Stomach (tissue), 4 donors: ENCODE data around the gene VEGFA.

Source experiments
- CTCF ChIP-seq, 7 experiments: fragments of 450-650 bp in 4 of 7; fragments of 200-600 bp in 3 of 7; sonication (generic) in 3 of 7; IDR thresholded peaks; one replicate each; pipeline ENCODE4 v1.5.1; 2016 to 2019; ENCODE audit warnings: antibody characterized with exemption in 7 of 7, control low read depth in 2 of 7, mild to moderate bottlenecking in 1 of 7
- POLR2A ChIP-seq, 4 donors: fragments of 450-650 bp; IDR thresholded peaks; one replicate each; pipeline ENCODE4 v1.6.1; 2016; ENCODE audit warnings: antibody characterized with exemption in 4 of 4, control low read depth in 2 of 4, mild to moderate bottlenecking in 1 of 4, moderate library complexity in 1 of 4
- POLR2AphosphoS5 ChIP-seq, 3 donors: sonication (generic); formaldehyde crosslinking; IDR thresholded peaks; one replicate each; pipeline ENCODE4 v1.6.1; 2016; ENCODE audit warnings: antibody characterized with exemption in 3 of 3

DNA sequence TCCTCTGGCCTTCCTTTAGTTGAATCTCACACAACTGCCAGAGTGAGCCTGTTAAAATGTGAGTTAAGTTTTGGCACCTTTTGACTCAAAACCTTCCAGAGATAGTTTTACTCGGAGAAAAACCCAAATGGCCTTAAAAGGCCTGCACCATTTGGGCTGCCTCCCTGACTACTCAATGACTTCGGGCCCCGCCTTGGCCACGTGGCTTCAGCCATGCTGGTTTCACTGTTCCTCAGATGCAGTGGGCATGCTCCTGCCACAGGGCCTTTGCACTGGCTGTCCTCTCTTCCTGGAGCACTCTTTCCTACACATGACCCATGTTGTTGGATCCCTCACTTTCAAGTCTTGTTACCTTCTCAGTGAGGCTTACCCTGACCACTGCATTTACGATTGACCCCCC, 18.3 kb downstream of the VEGFA start:
- no peak for TF ChIP-seq POLR2A (IDR thresholded peaks at IDR 0.05)
- no peak for TF ChIP-seq CTCF (IDR thresholded peaks at IDR 0.05)
- no peak for TF ChIP-seq POLR2AphosphoS5 (IDR thresholded peaks at IDR 0.05)
